PC-9 (cell line): Measurements from ENCODE around the gene COL25A1. TPM values are rescaled to one million over a fixed set of nuclear protein-coding genes. Genes with fewer than 3 reads are reported as not detected.
"Not testable (repeated sequence)": the region's sequence is repeated elsewhere in the genome, so short reads cannot be mapped to it uniquely, and the experiment has no call there.

Source experiments
- BruUV-seq: library from RNA; stranded (reverse); fragments of 400-500 nt; replicated peaks from 2 replicates; lab custom pipeline; 2021; lab: Mats Ljungman, UMichigan
- CTCF ChIA-PET: fragments of 300-600 bp; sonication (Branson Sonifier 250); formaldehyde crosslinking; loops from one replicate; lab custom pipeline; 2022; ENCODE audit warnings: antibody characterized with exemption; lab: Charles Lee
- POLR2A ChIA-PET: fragments of 300-600 bp; sonication (Branson Sonifier 250); formaldehyde crosslinking; loops from one replicate; lab custom pipeline; 2022; ENCODE audit warnings: antibody characterized with exemption; ENCODE audit not compliant: unreplicated experiment; lab: Charles Lee
- DNase-seq, 2 experiments: peaks; one replicate each; pipeline versions ENCODE4 v3.0.0 to v3.0.0-alpha.2; 2015 to 2022; ENCODE audit warnings: mixed read lengths in 1 of 2
- H2AFZ ChIP-seq: fragments of 200-600 bp; sonication (generic); 2 replicates; pipeline ENCODE4 v1.8.1; 2017; ENCODE audit warnings: antibody characterized with exemption
- H3F3A ChIP-seq: fragments of 200-600 bp; sonication (generic); 2 replicates; pipeline ENCODE4 v1.8.1; 2017; ENCODE audit warnings: antibody characterized with exemption, mild to moderate bottlenecking, low read depth; ENCODE audit not compliant: insufficient read depth
- H3K27ac ChIP-seq: fragments of 200-600 bp; sonication (generic); 2 replicates; pipeline ENCODE4 v1.6.1; 2016; ENCODE audit warnings: mixed run types
- H3K27me3 ChIP-seq: fragments of 200-600 bp; sonication (generic); 2 replicates; pipeline ENCODE4 v1.6.1; 2016; ENCODE audit warnings: low read depth, mixed run types; ENCODE audit not compliant: insufficient read depth
- H3K36me3 ChIP-seq: fragments of 200-600 bp; sonication (generic); 2 replicates; pipeline ENCODE4 v1.6.1; 2016; ENCODE audit warnings: low read depth, mixed run types
- H3K4me1 ChIP-seq: fragments of 200-600 bp; sonication (generic); replicated peaks from 2 replicates; pipeline ENCODE4 v1.6.1; 2016; ENCODE audit warnings: mixed run types; ENCODE audit not compliant: insufficient read depth
- H3K4me2 ChIP-seq: fragments of 200-600 bp; sonication (generic); 2 replicates; pipeline ENCODE4 v1.6.1; 2017; ENCODE audit warnings: mixed run types
- H3K4me3 ChIP-seq: fragments of 200-600 bp; sonication (generic); 2 replicates; pipeline ENCODE4 v1.6.1; 2016; ENCODE audit warnings: mixed run types
- H3K79me2 ChIP-seq: fragments of 200-600 bp; sonication (generic); 2 replicates; pipeline ENCODE4 v1.6.1; 2017; ENCODE audit warnings: low read depth, mixed run types
- H3K9me2 ChIP-seq: fragments of 200-600 bp; sonication (generic); 2 replicates; pipeline ENCODE4 v1.8.1; 2017; ENCODE audit warnings: mild to moderate bottlenecking; ENCODE audit not compliant: insufficient read depth
- H3K9me3 ChIP-seq: fragments of 200-600 bp; sonication (generic); 2 replicates; pipeline ENCODE4 v1.8.1; 2016; ENCODE audit warnings: low read depth; ENCODE audit not compliant: insufficient read depth
- H4K20me1 ChIP-seq: fragments of 200-600 bp; sonication (generic); 2 replicates; pipeline ENCODE4 v1.8.1; 2017; ENCODE audit not compliant: insufficient read depth
- CTCF ChIP-seq: fragments of 200-600 bp; sonication (generic); conservative IDR thresholded peaks from 2 replicates; pipeline ENCODE4 v1.6.1; 2017; ENCODE audit warnings: mixed run types, antibody characterized with exemption, mild to moderate bottlenecking, moderate library complexity
- EZH2 ChIP-seq: fragments of 200-600 bp; sonication (generic); IDR thresholded peaks from 2 replicates; pipeline ENCODE4 v1.8.0; 2017; ENCODE audit warnings: antibody characterized with exemption, low read depth
- intact Hi-C: fragments of 100-400 bp; cut with micrococcal nuclease; formaldehyde crosslinking; loops from one replicate; pipeline ENCODE4 v1.10.0; 2022; ENCODE audit not compliant: unreplicated experiment
- total RNA-seq: library from RNA; stranded (reverse); gene quantifications from 2 replicates; pipeline ENCODE4 v1.2.3, GENCODE V29; 2021

COL25A1 gene
- total RNA-seq, 1 experiment from 2014 or later = not detected

GRCh38 chr4:109075621-109076020 lies 226.8 kb downstream of the COL25A1 start:
- CTCF ChIA-PET = no interaction called here
- no TSS peak for BruUV-seq
- no peak overlapping the region for H3K4me2 ChIP-seq
- H3K79me2 ChIP-seq = no peaks in the 10 kb centered on the region
- no peaks in the 10 kb centered on the region for H3K9me3 ChIP-seq
- H2AFZ ChIP-seq = no peak overlapping the region
- no peaks in the 10 kb centered on the region for H3K27me3 ChIP-seq
- intact Hi-C loops = no loop called here
- H4K20me1 ChIP-seq = no peaks in the 10 kb centered on the region
- no peak overlapping the region for H3K4me3 ChIP-seq
- no peak overlapping the region for H3K27ac ChIP-seq
- no peaks in the 10 kb centered on the region for H3K9me2 ChIP-seq
- H3F3A ChIP-seq = no peaks in the 10 kb centered on the region
- DNase-seq = no peak
- no peak for TF ChIP-seq CTCF
- POLR2A ChIA-PET = no interaction called here
- H3K36me3 ChIP-seq = no peaks in the 10 kb centered on the region
- H3K4me1 ChIP-seq = no peaks in the 10 kb centered on the region

DNA sequence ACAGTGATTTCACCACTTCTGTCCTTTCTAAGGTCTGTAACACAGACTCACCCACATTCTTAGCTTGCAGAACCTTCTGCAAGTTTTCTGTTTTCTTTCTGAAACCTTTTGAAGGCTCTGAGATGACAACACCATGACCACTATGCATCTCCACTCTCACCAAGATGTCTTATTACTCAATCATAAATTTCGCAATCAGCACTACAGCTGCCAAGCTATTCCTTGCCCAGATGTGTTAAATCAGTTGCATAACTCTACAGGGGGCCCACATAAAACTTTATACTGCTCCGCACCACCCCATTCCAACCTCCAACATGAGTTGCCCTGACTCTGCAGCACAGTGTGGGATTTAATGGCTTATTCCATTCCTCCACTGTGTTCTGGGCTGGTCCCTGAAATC lies 229.9 kb downstream of the COL25A1 start:
- no peak overlapping the region for H3K4me2 ChIP-seq
- DNase-seq = no peak
- no peaks in the 10 kb centered on the region for H3F3A ChIP-seq
- no peak overlapping the region for H3K27ac ChIP-seq
- no peaks in the 10 kb centered on the region for H3K79me2 ChIP-seq
- no peak for TF ChIP-seq EZH2
- TF ChIP-seq CTCF = no peak
- H4K20me1 ChIP-seq = no peaks in the 10 kb centered on the region
- intact Hi-C loops = no loop called here
- H3K4me1 ChIP-seq = no peaks in the 10 kb centered on the region
- no peaks in the 10 kb centered on the region for H3K27me3 ChIP-seq
- no peaks in the 10 kb centered on the region for H3K9me3 ChIP-seq
- ChIA-PET CTCF (no interaction called here), POLR2A (no interaction called here)
- H3K4me3 ChIP-seq = no peak overlapping the region
- BruUV-seq = no TSS peak
- no peak overlapping the region for H2AFZ ChIP-seq
- H3K9me2 ChIP-seq = no peaks in the 10 kb centered on the region
- no peaks in the 10 kb centered on the region for H3K36me3 ChIP-seq

DNA sequence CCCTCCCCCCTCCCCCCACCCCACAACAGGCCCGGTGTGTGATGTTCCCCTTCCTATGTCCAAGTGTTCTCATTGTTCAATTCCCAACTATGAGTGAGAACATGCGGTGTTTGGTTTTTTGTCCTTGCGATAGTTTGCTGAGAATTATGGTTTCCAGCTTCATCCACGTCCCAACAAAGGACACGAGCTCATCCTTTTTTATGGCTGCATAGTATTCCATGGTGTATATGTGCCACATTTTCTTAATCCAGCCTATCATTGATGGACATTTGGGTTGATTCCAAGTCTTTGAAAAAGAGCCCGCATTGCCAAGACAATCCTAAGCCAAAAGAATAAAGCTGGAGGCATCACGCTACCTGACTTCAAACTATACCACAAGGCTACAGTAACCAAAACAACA lies 231.8 kb downstream of the COL25A1 start:
- H3K27me3 ChIP-seq, H3K36me3 ChIP-seq, H3K9me2 ChIP-seq, H2AFZ ChIP-seq, BruUV-seq, H3F3A ChIP-seq, POLR2A ChIA-PET, H3K79me2 ChIP-seq, H4K20me1 ChIP-seq, H3K4me3 ChIP-seq, H3K9me3 ChIP-seq, intact Hi-C loops, H3K4me1 ChIP-seq, DNase-seq, CTCF ChIA-PET, H3K27ac ChIP-seq, H3K4me2 ChIP-seq: not testable (repeated sequence)

- no peaks in the 10 kb centered on the region for H3K9me3 ChIP-seq
- TF ChIP-seq CTCF (no peak), EZH2 (no peak)
- no peaks in the 10 kb centered on the region for H3K27me3 ChIP-seq
- no peak overlapping the region for H3K4me3 ChIP-seq
- H3K79me2 ChIP-seq = no peaks in the 10 kb centered on the region
- no peaks in the 10 kb centered on the region for H4K20me1 ChIP-seq
- H3K4me2 ChIP-seq = no peak overlapping the region
- no peaks in the 10 kb centered on the region for H3K36me3 ChIP-seq
- H3K4me1 ChIP-seq = no peaks in the 10 kb centered on the region
- intact Hi-C loops = no loop called here
- BruUV-seq = no TSS peak
- H2AFZ ChIP-seq = no peak overlapping the region
- ChIA-PET CTCF (no interaction called here), POLR2A (no interaction called here)
- H3K27ac ChIP-seq = no peak overlapping the region
- H3F3A ChIP-seq = no peaks in the 10 kb centered on the region
- no peak for DNase-seq
- no peaks in the 10 kb centered on the region for H3K9me2 ChIP-seq
These were observed 234.8 kb downstream of the COL25A1 start for GRCh38 chr4:109067508-109068235.
